SK-N-DZ (cell line): Measurements from ENCODE around the gene SOCS4. TPM values are rescaled to one million over a fixed set of nuclear protein-coding genes. Genes with fewer than 3 reads are reported as not detected.
"Not testable (repeated sequence)": the region's sequence is repeated elsewhere in the genome, so short reads cannot be mapped to it uniquely, and the experiment has no call there.

Experiments used
- DNase-seq: peaks from one replicate; pipeline ENCODE4 v3.0.0-alpha.2; 2015; ENCODE audit warnings: low spot score
- polyA plus RNA-seq, 2 experiments: library from polyadenylated mRNA; depleted of rRNA; stranded (reverse); fragments of >200 nt; gene quantifications; 2 replicates each; pipeline ENCODE4 v1.2.3, GENCODE V29; 2014

The SOCS4 gene, protein sequence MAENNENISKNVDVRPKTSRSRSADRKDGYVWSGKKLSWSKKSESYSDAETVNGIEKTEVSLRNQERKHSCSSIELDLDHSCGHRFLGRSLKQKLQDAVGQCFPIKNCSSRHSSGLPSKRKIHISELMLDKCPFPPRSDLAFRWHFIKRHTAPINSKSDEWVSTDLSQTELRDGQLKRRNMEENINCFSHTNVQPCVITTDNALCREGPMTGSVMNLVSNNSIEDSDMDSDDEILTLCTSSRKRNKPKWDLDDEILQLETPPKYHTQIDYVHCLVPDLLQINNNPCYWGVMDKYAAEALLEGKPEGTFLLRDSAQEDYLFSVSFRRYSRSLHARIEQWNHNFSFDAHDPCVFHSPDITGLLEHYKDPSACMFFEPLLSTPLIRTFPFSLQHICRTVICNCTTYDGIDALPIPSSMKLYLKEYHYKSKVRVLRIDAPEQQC
- polyA plus RNA-seq (2014; cell fraction: cytosol; rRNA removed): 25.2 and 25.6 TPM in 2 replicates
- 15.2 and 18.4 TPM in 2 replicates for polyA plus RNA-seq (2014; cell fraction: nucleus; rRNA removed)

DNA sequence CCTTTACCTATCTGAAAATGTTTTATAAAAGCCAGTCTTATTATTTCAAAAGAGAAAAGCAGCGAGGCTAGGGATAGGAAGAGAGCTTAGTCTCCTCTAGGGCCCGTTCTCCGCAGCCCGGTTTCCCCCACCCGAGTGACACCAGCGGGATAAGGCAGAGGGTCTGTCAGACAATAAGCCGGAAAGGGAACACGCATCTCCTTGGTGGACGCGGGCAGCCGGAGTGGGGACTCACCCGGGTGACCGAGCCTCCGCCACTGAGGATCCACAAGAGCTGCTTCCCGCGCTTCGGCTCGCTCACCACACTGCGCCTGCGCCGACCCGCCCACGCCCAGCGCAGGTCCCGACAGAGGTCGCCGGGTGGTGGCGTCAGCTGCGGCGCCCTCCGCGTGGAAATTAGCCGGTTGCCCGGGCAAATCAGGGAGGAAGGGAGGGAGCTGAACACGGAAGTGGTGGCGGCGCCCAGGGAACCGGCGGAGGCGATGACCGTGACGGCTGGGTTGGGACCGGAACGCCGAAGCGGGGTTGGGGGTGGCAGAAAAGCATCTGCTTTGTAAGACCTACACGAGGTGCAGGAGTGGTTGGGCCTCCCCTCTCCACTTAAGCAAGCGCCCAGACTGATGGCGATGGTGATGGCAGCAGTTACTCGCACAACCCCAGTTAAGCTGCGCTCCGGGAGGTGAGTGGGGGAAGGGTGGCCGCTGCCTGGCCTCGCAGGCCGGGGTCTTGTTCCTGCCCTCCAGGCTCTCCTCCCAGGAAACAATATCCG, at the start of gene SOCS4, which contains the start of gene WDHD1:
SOCS4 (plus strand) TSS at position 444 of the 769 bp plus-strand sequence. CDS start 15,806 bp downstream, outside the sequence.
WDHD1 (minus strand) TSS at position 307 of the 769 bp plus-strand sequence. CDS start 312 bp downstream, outside the sequence.
- DNase-seq: peak; percentile 93

DNA sequence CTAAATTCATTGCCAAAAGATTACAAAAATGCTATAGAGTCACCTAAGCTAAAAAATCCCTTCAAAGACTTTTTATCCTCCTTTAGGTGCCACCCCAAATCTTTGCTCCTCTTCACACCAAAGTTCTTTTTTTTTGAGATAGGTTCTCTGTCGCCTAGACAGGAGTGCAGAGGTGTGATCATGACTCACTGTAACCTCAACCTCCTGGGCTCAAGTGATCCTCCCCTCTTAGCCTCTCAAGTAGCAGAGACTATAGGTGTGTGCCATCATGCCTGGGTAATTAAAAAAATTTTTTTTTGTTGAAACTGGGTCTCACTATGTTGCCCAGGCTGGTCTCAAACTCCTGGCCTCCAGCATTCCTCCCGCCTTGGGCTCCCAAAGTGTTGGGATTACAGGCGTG, 48.0 kb upstream of the SOCS4 start:
- no peak for DNase-seq

DNA sequence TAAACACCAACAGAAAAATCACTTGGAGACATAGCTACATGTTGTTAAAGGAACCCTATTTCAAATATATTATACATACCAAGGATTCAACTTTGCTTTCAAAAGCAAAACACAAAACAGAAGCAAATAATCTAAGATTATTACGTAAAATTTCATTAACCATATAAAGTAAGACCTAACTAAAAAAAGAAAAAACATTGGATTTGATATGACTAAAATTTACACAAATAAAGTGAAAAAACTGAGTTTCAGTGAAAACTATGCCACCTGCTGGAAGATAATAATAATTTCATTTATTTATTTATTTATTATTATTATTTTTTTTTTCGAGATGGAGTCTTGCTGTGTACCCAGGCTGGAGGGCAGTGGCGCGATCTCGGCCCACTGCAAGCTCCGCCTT, 45.3 kb upstream of the SOCS4 start:
- DNase-seq: no peak

DNA sequence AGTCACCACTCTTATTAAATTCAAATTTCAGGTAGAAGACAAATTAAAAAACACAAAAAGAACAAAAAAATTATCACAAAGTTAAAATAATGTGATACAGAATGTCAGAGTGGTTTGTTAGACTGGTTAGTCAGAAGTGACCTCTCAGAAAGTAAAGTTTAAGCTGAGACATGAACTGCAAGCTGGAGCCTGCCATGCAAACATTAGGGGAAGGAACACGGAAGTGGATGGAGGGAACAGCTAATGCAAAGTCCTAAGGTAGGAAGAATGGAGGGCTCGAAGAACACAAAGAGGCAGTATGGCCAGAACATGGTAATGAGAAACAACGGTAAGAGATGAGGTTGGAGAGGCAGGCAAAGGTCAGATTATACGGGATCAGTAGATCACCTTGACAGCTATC, 41.9 kb upstream of the SOCS4 start:
- DNase-seq: no peak

DNA sequence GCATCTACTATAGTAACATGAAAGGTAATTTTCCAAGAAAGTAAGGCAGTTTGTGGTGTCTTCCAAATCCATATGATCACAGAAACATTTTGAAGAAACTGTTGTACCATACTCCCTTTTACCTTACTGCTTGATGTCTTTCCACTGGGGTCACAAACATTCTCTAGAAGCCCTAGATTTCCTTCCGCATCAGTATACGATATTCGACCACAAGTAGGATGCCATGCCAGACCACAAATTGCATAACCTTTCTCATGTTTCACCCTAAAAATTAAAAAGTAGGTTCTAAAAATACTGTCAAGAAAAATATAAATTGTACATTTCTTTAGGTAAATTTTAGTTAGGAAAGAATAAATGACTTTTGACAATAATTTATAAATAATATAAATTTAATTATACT, 26.7 kb upstream of the SOCS4 start:
- DNase-seq: no peak

DNA sequence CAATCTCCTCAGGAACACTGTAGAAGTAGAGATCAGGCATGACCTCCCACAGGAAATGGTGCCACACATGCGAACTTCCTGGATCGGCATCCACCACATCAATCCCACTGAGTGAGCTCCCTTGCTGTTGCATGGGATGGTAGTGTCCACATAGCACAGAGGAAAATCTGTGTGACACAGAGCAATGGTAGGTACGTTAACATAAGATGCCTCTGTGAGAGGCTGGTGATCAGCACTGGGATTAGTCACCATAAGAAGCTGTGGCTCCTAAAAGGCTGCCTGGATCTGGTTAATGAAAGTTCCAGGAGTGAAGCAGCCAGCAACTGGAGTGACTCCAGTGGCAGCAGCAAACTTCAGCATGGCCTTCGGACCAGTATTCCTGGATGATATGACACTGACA, 22.0 kb upstream of the SOCS4 start:
- no peak for DNase-seq

DNA sequence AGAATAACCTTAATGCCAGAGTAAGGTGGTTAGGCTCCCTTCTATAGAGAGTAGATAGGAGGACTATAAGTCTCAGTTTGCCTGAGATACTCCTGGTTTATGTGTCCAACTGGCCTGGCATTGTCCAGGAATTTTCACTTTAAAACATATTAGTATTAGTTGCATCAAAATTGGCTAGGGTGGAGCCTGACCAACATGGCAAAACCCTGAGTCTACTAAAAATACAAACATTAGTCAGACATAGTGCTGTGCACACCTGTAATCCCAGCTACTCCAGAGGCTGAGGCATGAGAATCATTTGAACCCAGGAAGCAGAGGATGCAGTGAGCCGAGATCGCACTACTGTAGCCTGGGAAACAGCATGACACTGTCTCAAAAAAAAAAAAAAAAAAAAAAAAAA, 12.0 kb upstream of the SOCS4 start:
- DNase-seq: no peak

DNA sequence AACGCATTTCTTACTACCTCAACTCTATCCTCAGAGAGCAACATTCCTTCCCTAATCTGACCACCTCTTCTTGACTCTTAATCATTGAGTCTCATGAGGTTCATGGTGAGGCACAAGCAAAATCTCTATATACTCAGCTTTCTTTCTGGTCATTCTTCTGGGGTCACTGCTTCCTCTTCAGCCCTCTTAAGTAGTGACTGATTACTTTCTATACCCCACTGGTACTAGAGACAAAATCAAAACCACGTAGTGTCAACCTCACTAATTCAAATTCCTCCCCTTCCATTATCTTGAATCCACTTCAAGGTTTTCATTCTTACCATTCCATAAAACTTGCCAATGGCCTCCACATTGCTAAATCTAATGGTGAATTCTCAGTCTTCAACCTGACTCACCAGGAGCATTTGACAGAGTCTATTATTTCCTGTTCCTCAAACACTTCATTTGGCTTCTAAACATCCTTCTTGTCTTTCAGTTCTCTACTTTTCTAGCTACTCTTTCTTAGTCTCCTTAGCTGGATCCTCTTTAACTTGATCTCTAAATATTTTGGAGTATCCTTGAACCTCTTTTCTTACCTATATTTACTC, 7.0 kb upstream of the SOCS4 start:
- DNase-seq: no peak

DNA sequence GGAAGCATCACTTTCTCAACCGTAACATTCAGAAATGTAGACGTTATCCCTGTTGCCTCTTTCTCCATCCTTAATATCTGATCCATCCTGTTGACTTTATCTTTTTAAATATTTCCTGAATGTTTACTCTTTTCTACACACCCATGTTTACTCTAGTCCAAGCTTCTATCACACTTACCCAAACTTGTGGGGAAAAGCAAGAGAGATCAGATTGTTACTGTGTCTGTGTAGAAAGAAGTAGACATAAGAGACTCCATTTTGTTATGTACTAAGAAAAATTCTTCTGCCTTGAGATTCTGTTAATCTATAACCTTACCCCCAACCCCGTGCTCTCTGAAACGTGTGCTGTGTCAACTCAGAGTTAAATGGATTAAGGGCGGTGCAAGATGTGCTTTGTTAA, 2.7 kb upstream of the SOCS4 start:
- not testable (repeated sequence) for DNase-seq

DNA sequence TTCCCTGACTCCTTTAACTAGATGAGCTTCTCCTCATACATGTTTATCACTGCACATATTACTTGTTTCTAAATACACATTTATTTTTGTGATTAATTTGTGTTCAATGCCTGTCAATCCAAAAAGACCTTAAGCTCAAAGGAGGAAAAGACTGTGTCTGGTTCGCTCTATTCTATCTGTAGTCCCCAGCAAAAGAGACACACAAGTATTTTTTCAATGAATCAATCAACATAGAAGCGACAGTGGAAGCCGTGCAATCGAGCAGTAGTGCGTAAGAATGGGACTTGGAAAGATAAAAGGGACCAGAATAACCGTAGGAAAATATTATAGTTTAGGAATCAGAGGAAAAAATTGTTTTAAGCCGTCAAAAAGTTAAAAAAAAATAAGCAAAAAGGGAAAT, 1.1 kb upstream of the SOCS4 start:
- DNase-seq: no peak

DNA sequence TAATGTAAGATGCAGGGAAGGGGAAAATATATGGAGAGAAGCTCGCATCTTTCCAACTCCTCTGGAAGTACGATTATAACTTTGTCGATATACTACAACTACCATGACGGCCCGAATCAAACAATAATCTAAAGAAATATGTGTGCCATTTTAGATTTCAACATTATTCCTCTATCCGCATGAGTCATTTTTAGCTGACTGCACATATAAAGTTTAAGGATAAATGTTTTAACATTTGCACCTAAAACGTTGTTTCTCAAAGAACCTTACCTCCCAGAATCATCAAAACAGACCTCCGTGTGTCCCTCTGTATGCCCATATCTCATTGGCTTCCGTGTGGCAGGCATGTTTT, 619 bp upstream of the SOCS4 start:
- no peak for DNase-seq

DNA sequence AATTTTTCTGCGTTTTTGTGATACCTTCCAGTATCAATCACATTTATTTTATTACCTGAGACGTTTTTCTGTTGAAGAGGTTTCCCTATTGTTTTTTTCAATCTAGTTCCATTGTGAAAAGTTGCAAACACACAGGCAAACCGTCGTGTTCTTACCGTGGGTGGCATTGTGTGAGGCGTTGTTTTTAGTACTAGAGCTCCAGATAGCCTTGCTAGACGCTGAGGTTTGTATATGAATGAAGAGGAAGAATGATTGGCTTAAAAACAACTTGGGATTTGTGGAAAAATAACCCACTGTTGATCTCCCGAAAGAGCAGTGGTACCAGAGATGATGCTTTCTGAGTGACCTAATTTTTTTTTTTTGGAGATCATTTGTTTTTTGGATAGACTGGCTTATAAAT, 1.0 kb downstream of the SOCS4 start:
- DNase-seq: no peak

DNA sequence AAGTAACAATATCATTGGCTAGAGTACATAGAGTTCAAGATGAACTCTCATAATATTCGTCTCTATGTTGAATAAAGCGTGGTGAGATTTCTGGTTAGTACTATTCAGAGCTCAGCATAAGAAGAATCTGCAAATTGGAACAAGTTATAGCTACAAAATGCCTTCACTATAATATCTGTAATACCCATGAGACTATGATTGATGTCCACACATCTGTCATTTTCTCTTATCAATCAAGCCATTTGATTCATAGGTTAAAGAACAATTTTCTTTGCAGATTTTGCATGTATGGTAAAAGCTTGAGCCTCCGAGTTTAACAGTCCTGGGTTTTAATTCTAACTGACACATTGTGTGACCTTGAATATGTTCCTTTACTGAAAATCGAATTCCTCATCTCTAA, 1.4 kb downstream of the SOCS4 start:
- DNase-seq: no peak

DNA sequence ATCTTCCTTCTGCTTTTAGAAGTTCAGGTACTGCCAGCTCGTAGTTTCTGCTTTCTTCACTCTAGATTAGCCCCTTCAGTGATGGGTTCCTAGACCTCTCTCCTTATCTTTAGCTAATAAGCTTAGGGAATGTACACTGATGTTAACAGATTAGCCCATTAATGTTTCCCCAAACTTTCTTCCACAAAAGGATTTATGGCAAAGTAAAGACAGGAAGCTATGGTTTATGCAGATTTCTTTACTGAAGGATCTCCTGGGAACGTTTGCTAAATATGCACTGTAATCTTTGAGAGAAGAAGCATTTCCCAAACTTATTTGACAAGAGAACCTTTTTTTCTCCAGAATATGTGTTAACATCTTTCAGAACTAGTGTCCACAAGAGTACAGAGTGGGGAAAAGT, 4.2 kb downstream of the SOCS4 start:
- no peak for DNase-seq

DNA sequence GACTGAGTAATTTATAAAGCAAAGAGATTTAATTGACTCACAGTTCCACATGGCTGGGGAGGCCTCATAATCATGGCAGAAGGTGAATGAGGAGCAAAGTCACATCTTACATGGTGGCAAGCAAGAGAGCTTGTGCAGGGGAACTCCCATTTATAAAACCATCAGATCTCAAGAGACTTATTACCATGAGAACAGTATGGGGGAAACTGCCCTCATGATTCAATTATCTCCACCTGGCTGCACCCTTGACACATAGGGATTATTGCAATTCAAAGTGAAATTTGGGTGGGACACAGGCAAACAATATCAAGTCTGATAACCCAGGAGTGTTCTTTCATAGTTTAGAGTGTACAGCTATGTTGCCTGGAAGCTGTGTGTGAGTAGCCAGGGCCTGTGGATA, 11.0 kb downstream of the SOCS4 start:
- DNase-seq: not testable (repeated sequence)

DNA sequence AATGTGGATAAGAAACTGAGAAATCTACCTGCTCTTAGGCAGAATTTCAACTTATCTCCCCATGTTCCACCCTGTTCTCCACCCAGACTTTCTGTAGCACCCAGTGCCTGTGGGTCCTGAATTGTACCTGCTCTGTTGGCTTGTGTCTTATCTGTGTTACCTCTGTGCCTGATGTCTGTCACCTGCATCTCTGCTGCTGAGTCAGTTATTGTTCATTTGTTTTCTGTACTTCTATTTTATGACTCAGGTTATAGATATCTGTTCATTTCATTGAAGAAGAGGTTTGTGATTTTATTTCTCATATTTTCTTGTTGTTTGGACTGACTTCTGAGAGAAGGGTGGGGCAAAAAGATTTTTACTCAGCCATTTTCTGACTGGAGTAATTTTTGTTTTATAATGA, 11.7 kb downstream of the SOCS4 start:
- no peak for DNase-seq

DNA sequence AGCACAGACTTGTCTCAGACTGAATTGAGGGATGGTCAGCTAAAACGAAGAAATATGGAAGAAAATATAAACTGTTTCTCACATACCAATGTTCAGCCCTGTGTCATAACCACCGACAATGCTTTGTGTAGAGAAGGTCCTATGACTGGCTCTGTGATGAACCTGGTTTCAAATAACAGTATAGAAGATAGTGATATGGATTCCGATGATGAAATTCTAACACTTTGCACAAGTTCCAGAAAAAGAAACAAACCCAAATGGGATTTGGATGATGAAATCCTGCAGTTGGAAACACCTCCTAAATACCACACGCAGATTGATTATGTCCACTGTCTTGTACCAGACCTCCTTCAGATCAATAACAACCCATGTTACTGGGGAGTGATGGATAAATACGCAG, 16.5 kb downstream of the SOCS4 start:
- DNase-seq: no peak

DNA sequence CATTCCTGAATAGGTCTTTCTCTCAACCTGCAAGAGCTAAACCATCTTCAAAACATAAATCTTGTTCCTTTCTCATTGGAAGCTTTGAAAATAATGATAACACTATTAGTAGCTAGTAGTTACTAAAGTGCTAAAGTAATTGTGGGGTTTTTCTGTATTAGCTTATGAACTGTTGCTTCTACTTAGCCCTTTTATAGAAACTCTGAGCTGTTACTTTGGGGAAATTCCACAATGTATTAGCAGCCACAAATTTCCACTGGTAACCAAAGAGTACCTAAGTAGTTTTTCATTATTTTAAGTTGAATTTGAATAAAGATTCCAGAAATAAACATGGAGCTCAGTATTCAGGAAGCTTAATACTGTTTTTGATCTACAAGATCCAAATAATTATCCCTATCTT, 18.1 kb downstream of the SOCS4 start:
- no peak for DNase-seq

DNA sequence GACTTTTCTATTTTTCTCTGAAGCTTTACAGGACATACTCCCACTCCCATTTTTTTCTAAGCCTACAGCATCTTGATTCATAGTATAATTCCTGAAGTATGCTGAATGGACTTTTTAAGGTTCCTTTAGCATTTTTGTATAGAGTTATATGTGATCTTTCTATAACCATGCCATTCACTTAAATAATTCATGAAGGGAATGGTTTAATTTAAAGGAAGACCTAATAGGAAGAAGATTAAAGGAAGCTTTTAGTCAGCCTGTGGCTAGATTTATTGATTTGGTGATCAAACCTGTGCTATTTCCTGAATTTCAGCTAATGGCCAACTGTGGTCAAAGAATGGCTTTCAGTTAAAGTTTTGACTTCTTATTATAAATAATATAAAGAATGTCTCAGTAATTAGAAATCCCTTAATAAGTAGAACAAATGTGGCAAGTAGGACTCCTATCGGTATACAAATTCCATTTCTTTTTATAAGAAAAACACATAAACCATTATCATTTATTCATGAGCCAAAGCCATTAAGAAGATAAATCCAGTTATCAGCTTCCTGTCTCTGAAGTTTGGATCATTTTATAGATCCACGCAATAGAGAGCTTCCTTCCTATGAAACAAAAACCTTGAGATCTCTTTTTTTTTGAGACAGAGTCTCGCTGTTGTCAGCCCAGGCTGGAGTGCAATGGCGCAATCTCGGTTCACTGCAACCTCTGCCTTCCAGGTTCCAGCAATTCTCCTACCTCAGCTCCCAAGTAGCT, 20.4 kb downstream of the SOCS4 start:
- DNase-seq: no peak

DNA sequence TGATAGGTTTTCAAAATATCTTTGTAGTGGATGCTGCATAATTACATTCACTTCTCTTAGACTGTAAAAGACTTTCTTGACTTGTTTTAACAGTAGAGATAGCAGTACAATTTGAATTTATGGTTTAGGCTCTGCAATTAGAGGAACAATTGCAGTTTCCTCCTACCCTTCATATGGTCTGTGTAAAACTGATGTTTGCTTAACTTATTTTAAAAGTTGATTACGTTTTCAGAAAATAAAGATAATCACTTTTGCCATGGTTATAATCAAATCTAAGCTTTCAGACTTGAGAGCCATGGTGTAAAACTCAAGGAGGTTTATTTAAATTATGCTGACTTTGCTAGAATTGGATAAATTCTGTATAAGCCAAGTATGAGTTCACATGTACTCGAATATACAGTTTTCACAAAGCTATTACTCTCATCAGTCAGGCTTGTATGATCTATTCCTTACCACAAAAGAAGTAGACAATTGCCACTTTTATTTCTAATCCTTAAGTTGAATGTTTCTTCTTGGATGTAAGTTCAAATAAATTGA, 21.9 kb downstream of the SOCS4 start:
- DNase-seq: no peak

DNA sequence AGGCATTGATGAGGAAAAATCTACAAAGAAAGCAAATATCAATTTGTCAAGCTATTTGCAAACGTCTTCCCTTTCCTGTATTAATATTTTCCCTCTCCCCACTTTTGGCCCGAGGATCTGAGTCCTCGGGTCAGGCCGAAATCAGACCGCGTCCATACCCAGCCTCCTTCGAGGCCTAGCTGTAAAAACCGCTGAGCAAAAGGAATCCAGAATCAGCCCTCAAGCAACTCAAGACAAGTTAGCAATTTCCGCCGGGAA, 24.1 kb downstream of the SOCS4 start:
- DNase-seq: no peak
